DLD1 (cell line): ENCODE results near the gene RASSF5.

Source experiments
- in situ Hi-C: cut with HindIII; loops from 2 replicates; pipeline ENCODE4 v1.10.0; 2017; ENCODE audit warnings: low sequenced_read_pairs

RASSF5 gene

DNA sequence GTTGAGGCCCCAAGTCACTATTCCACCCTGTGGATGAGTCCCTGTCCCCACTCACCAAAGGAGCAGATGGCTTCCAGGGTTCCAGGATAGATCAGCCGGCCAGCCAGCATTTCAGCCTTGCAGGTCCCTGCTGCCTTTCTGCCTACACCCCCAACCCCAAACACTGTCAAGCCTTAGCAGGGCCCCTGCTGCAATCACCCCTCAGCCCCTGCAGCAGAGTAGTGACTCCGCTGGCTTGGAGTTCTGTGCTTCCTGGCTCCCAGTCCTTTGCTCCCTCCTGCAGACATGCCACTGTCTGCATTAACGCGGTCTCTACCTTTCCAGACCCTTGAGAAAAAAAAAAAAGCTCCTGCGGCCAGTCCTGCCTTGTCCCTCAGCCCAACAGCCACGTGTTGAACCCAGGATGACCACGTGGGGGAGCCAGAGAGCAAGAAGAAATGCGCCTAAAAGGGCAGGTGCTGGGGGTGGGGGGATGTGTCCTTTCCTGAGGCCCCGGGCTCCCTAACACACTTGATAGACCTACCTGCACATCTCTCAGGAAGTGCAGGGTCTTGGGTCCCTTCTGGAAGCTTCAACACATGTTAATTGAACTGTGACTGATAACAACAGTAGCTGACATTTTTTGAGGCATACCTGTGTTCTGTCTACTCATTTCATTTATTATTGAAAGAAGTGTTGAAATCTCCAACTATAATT, 37.4 kb downstream of the RASSF5 start:
- in situ Hi-C loops: no loop called here

DNA sequence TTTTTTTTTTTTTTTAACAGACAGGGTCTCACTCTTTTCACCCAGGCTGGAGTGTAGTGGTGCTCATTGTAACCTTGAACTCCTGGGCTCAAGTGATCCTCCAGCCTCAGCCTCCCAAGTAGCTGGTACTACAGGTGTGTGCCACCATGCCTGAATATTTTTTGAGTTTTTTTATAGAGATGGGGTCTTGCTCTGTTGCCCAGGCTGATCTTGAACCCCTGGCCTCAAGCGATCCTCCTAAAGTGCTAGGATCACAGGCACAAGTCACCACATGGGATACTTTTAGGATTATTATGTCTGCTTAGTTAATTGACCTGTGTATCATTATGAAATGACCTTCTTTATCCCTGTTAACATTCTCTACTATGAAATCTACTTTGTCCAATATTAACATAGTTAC, 38.0 kb downstream of the RASSF5 start:
- in situ Hi-C loops: no loop called here

DNA sequence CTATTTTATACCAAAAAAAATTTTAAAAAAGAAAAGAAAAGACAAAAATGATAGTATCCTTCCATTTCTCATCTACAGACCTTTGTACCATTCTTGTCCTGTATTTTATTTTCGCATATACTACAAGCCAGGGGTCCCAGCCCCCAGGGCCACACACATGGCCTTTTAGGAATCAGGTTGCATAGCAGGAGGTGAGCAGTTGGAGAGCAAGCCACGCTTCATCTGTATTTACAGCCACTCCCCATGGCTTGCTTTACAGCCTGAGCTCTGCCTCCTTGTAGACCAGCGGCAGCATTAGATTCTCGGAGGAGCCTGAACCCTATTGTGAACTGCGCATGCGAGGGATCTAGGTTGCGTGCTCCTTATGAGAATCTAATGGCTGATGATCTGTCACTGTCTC, 39.8 kb downstream of the RASSF5 start:
- in situ Hi-C loops: no loop called here

DNA sequence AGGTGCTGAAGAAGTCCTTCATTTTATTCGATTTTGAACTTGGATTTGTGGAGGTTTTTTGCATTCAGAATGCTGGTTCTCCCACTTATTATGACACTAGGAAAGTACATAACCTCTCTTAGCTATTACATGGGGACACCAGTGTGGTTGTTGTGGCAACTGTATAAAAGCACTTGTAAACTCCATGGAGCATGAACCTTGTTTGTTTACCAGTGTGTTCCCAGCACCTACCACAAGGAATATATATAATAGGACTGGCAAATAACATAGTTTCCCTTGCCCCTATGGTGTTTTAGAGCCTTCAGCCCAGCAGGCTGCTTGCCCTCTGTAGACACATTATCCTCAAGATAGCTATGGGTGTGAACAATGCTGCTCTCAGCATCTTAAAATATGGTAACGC, 43.1 kb downstream of the RASSF5 start:
- in situ Hi-C loops: no loop called here

DNA sequence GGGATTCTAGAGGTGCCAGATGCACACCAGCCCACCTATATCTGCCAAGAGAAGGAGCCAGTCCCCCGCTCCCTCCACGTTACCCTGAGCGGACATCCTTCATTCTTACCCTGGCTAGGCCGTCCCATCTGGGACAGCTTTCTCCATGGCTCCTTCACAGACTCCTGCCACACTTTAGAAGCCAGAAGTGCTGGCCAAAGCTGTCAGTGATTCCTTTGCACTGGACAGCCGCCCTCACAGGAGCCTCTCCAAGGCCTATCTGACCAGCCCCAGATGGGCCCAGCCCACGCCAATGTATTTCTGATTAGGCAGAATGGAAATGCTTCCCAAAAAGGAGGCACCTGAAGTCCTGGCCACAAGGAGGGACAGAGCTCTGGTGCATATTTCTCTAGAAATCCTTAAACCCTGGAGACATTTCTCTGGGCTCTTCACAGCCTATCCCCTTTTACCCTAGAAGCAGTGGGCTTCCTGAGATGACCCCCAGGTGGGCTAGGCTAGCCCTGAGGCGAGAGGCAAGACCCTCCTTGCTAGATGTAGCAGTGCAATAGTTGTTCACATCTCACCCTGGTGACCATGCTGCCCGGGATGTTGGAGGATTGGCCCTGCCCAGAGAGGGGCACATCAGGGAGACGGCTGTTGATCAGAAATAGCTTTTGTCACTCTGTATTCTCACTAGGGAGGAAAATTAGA, 44.1 kb downstream of the RASSF5 start:
- in situ Hi-C loops: no loop called here

DNA sequence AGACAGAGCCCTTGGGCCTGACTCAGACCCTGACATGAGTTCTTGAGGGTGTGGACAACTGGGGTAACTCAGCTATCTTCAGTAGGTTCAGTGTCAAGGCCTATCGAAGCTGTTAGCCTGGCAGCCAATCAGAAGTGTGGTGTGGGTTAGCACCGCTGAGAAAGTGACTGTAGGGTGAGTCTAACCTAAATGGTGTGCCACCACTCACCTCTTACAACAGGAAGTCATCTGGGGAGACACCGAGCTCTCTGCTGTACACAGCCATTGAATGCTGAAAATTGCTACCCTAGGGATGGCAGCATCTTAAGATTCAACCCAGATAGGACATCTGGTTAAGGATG, 44.6 kb downstream of the RASSF5 start:
- in situ Hi-C loops: no loop called here

DNA sequence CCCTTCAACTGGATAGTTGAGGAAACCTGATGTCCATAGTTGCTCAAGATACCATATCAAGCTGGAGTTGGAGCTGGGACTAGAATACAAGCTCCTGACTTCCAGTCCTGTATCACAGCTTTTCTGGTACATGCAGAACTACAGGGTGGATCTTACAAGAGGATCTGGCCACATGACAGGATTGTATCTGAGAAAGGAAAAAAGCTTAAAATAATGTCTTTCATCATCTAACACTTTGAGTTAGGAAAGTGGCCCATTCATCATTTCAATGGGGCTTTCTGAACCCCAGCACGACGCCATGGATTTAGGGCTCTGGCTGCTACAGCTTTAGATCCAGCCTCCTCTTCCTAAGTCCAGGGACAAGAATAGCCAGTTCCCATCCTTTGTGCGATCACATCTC, 46.9 kb downstream of the RASSF5 start:
- in situ Hi-C loops: no loop called here

DNA sequence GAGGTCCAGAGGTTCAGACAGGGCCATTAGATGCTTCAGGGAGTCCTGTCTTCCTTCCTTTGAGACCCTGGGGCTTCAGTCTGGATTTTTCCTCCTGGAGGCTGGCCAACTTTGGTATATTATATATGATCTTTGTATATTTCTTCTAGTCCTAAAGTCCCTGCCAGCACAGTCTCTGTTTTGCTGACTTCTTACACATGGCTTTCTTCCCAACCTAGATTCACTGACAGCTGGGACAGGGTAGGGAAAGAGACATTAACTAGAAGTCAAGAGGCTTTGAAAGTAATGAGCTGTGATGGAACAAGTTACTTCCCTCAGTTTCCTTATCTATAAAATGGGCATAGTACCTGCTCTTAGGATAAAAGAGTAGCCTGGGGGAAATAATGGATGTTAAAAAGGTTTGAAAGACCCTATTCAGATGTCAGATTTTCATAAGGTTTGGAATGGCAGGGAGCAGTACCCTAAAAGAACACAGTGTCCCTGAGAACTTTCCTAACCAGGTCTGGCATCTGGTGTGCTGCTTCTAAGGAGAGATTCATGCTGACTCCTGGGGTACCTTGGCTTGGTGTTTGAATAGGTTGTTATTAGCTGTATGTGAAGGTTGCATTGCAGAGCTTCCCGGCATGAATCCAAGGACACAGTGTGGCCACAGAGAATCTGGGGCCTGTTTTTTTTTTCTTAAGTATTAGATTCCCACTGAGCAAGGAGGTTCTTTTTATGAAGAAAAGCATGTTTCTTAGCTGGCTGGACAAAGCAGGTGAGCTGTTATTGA, 47.6 kb downstream of the RASSF5 start:
- in situ Hi-C loops: no loop called here

DNA sequence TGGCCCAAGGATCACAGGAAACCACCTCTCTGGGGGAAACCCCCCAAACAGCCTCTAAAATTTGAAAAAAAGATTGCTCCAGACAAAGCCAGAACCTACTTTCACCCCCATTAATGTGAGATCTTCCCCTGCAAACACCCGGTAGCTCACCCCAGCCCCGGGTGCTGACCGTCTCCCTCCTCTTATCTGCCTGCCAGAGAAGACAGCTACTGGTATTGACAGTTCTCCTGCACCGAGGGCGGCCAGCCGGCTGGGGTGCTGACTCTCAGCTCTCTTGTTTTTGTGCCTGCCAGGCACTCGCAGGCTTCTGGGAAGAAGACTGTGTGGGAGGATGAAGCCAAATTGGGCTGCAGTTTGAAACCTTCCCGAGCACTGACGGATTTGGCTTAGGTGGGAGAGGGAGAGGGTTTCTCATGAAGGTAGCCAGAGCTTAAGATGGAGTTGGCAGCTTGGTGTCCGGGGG, 48.2 kb downstream of the RASSF5 start:
- in situ Hi-C loops: no loop called here

DNA sequence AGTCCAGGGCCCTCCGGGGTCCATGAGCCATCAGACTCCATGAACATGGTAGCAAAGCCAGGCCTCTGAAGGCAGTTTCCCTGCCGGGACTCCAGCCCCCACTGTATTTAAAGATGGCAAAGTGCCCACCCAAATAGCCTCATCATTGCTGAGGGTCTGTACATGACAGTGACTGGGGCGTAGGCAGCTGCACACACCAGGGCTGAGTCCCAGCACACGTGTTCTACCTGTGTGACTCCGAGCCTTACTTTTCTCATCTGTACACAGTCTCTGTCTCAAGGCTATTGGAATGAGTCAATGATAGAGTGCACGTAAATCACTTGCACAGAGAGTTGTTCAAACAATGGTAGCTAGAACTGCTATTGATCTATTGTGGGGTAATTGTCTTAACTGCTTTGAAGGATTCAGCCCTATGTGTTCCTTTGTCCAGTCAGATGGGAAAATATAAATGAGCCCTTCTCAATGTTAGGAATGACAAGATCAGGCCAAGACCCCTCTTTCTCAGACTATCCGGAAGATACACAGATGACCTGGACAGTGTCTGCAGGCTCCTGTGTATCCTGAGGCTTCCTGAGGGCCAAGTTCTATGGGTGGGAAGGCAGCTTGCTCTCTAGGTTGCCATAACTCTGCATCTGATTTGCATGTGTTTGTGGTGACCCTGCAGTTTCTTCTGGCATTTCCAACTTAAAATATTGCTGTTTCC, 48.9 kb downstream of the RASSF5 start:
- in situ Hi-C loops: no loop called here

DNA sequence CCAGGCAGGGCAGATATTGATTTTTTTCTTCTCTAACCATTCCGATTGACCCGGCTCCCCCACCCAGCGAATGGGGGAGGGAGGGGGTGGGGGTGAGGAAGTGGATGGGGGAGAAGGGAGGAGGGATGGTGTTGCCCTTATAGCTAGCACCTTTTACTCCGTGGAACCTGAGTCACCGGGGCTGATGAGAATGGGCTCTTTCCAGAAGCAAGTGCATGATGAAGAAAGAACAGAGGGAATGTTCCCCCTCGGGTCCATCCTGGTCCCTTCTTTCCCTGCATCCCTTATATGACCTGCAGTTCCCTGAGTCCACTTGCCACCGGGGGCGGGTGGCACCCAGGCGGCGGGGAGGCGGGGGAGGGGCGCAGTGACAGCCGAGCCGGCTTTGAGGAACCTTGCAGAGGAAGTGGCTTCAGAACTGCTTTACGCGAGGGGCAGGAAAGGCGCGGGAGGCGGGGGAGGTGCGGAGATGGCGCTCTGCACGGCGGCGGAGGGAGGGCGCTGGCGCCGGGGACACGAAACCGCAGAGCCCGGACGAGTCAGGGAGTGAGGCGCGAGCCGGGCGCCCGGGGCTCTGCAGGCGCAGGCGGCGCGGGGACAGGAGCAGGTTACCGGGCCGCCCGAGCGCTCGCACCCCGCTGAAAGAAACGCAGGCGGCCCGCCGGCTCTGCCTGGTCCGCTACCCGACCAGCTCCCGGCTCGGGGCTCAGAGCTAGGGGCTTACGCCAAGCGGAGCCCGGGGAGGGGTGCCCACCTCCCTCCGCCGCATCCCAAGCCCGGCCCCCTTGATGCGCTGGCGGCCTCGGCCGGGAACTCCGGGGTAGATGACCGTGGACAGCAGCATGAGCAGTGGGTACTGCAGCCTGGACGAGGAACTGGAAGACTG, 49.7 kb downstream of the RASSF5 start:
- in situ Hi-C loops: no loop called here

DNA sequence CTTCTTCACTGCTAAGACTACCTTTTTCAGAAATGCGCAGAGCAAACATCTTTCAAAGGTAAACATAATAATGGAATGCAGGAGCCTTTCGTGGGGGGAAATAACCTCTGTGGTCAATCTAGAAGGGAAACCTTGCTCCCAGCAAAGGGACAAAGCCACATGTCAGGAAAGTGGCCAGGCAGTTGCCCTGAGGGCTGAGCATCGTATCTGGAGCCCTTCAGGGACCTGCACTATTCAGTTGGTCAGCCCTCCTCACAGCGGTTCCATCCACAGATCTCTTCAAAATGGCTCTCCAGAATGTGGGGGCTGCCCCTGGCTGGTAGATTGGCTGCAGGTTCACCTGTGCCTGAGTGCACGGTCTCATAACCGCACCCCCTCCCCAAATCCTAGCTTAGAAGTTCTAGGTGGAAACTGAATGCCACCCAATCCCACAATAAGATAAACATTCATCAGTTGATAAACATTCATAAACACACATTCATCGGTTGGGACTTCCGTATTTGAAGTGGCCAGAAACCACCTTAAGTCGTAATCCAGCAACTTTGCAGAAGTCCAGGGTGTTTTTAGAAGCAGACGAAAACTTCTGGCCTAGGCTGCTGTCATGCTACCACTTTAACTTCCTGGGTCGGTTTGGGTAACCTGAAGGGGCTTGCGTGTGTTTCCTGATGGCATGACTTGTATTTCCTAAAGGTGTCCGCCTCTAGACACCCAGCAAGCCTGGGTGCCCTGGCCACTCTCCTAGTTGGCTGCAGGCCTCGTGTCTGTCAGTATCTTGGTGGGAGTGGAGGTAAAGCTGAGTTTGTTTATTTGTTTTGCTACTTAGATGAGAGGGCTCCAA, 50.5 kb downstream of the RASSF5 start:
- in situ Hi-C loops: no loop called here

DNA sequence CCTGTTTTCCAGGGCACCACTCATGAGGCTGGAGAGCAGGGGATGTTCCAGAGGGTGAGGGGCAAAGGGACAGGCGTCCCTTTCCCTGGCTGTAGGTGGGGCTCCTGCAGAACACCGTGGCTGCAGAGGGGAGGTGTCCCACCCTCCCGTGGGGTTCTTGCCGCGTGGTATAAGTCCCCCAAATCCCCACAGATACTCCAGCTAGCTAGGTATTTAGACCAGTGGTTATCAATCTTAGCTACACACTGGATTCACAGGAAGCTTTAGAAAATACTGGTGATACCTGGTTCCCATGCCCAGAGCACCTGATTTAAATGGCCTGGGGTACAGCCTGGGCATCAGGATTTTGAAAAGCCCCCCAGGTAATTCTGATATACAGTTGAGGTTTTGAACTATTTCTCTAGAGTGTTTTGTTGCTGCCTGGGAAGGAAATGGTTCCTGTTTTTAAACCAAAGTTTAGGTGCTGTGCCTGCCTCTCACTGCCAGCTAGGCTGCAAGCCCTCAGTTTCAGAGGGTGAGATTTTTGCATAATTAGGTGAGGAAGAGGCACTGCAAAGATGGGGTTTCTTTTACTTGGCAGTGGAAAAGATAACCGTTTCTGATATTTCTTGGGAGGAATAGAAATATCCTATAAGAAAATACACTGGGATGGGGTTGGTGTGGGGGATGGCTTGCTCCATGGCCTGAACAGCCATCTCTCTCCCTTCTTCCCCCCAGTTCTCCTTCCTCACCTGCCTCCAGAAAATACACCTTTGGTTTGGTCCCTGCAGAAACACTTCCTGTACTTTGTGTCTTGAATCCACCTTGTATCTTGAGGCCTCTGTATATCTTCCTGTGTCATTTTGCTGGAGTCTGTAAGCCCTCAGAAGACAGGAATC, 51.7 kb downstream of the RASSF5 start:
- in situ Hi-C loops: no loop called here

DNA sequence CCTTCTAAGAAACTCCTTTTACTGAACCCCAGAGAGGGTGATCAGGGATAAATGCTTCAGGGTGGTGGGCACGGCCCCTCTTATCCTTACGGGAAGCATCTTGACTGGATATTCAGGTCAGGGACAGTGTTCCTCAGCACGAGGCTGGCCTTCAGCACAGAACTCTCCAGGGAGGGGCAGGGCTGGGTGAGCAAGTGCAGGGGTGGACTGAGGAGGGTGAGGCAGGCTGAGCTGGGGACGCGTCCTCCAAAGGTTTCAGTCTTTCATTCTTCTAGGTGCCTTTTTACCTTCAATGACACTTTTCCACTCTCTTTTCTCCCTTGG, 52.3 kb downstream of the RASSF5 start:
- in situ Hi-C loops: no loop called here

DNA sequence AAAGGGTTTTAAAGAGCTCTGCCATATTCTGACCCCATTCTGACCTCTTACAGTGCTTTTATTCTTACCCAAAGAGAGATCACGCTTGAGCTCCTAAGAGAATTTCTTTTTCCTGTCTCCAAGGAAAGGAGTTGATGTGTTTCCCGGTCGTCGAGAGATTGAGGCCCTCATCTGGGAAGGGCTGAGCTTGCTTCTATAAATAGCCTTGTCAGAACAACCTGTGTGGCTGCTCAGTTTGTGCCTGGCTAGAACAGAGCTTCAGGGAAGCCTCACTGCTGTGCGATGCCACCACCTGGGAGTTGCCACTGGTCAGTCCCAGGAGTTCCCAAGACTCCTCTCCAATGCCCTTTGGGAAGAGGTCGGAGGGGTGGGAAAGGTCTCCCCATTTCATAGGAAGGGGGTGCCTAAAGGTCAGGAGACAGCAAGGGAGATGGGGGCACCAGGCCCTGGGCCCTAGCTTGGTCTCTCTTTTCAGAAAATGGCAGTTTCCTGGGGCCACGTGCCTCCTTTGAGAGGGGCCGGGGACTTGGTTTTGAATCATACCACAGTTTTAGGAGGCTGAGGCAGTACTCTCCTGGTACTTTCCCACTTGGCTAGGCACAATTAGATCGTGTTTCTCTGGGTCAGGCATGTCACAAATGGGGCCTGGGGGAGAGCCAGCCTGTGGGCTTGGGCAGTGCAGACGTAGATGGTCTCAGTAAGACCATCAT, 52.8 kb downstream of the RASSF5 start:
- in situ Hi-C loops: no loop called here

DNA sequence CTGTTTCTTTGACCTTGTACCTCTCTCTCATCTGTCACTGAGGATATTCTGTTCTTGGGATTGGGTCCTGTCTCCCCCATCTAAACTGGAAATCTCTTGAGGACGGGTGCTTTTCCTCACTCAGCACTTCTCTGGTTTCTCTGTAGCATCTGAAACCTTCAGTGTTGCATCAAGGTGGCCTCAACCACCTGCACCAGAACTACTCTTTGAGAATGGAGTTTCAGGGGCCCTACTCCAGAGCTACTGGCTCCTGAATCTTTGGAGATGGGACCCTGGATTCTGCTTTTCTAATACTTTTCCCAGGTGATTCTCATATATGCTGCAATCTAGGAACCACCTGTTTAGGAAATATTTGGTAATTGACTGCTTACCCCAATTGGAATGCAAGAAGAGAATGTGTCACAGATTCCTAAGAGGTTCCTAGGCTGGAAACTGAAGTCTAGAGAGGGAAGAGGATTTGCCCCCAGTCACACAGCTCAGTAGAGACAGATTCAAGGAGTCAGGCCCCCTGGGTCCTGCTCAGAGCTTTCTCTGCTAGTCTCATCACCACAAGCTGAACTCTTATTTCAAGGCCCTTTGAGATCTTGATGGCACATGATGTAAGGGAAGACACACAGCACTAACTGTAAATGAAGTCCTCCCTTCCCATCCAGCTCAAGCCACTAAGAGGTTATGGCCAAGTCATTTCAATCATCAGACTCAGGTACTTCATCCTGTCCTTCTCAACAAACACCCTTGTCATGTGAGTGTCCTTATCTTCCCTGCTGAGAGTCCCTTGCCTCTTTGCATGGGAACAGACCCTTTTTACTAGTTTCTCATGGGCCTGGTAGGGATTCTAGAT, 56.3 kb downstream of the RASSF5 start:
- in situ Hi-C loops: no loop called here

DNA sequence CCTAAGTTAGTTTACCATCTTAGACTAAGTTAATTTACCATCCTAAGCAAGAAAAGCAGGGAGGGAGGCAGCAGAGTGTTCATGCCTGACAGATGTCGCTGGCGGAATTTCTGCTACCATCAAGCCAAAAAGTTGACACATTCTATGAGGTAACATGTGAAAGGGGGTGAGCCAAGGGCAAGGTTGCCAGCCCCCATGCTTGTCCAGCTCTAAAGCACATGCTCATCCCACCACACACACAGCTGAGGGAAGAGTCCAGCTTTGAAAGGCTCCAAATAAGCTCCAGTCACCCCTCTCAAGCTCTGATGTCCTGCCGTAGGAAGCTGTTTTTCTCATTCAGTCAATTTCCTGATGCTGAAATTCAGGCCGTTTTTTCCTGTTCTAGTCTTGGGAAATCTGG, 58.7 kb downstream of the RASSF5 start:
- in situ Hi-C loops: no loop called here
